Neural progenitor cell (in vitro differentiated cells): ENCODE data around the gene SLC16A4.

Experiments used
- EZH2 ChIP-seq: fragments of 200-600 bp; sonication (generic); IDR thresholded peaks from 2 replicates; pipeline ENCODE4 v1.6.1; 2017; ENCODE audit warnings: antibody characterized with exemption, mild to moderate bottlenecking, moderate library complexity
- TF ChIP-seq, protein P1 (sequence below): fragments of 200-600 bp; sonication (generic); IDR thresholded peaks from 2 replicates; pipeline ENCODE4 v1.5.1; 2017; ENCODE audit warnings: antibody characterized with exemption, mild to moderate bottlenecking

DNA sequence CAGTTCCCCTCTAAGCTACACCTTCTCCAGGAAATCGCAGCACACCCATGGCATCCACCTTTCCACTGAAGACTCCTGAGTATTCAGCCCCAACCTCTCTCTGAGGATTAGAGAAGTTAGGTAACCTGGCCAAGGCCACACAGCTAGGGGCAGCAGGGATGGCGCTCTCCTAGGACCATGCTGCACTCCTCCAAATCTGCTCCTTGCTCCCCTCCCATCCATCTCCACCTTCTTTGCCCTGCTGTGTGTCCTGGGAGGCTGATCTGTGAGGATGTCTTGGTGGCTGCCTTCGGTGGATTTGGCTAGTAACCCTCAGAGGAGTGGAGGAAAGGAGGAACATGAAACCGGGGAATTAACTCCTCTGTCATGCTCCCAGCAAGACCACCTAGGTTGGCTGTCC is 40.1 kb upstream of the SLC16A4 start:
- TF ChIP-seq, protein P1, sequence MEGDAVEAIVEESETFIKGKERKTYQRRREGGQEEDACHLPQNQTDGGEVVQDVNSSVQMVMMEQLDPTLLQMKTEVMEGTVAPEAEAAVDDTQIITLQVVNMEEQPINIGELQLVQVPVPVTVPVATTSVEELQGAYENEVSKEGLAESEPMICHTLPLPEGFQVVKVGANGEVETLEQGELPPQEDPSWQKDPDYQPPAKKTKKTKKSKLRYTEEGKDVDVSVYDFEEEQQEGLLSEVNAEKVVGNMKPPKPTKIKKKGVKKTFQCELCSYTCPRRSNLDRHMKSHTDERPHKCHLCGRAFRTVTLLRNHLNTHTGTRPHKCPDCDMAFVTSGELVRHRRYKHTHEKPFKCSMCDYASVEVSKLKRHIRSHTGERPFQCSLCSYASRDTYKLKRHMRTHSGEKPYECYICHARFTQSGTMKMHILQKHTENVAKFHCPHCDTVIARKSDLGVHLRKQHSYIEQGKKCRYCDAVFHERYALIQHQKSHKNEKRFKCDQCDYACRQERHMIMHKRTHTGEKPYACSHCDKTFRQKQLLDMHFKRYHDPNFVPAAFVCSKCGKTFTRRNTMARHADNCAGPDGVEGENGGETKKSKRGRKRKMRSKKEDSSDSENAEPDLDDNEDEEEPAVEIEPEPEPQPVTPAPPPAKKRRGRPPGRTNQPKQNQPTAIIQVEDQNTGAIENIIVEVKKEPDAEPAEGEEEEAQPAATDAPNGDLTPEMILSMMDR, result no peak
- TF ChIP-seq EZH2, result no peak
